ENCODE results near the gene NAT14. TPM values are rescaled to one million over a fixed set of nuclear protein-coding genes. Genes with fewer than 3 reads are reported as not detected.

Gene NAT14
- total and polyA plus RNA-seq, 2 of the 8 experiments (the other 6 are each of a cell fraction or from before 2014, with no cell fraction given): 47.1 to 71.2 TPM

DNA sequence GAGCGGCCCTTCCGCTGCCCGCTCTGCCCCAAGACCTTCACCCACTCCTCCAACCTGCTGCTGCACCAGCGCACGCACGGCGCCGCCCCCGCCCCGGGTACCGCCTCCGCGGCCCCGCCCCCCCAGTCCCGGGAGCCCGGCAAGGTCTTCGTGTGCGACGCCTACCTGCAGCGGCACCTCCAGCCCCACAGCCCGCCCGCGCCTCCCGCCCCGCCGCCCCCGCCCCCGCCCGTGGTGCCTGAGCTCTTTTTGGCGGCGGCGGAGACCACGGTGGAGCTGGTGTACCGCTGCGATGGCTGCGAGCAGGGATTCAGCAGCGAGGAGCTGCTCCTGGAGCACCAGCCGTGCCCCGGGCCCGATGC is 3.2 kb upstream of the NAT14 start:
- Histone ChIP-seq H2BK12ac (ENCODE audit: low read depth, low read length) (no peak overlapping the region), H3K9me3 (ENCODE audit: insufficient read depth in 2 of 2, low read depth in 1 of 2, low read length in 1 of 2) (no peaks in the 10 kb centered on the region), H2AFZ (ENCODE audit: low read length) (no peak overlapping the region), H2BK120ac (replicated peaks; ENCODE audit: low read depth, low read length) (no peak overlapping the region), H3K56ac (replicated peaks; ENCODE audit: insufficient read length, low read depth, low read length) (no peak overlapping the region), H3K23ac (ENCODE audit: insufficient read length) (no peak overlapping the region), H4K8ac (ENCODE audit: extremely low read depth, insufficient read depth, low read length) (peak overlapping the region; percentile 42; the same call in 1 of the 2 replicates), H4K20me1 (replicated peaks in 1 of 2; ENCODE audit: control insufficient read depth in 1 of 2, insufficient read depth in 2 of 2, low read length in 2 of 2) (peaks cover 0 to 5% of the 10 kb centered on the region in 2 experiments), H3K79me2 (ENCODE audit: control insufficient read depth in 1 of 2, insufficient read depth in 2 of 2, low read length in 2 of 2) (peaks cover 0 to 23% of the 10 kb centered on the region in 2 experiments; a peak in 2 of 4 replicates), H3K23me2 (ENCODE audit: low read depth, low read length) (peaks cover 10% of the 10 kb centered on the region), H2BK5ac (ENCODE audit: low read depth, low read length) (no peak overlapping the region), H2AK5ac (ENCODE audit: low read depth, low read length) (no peak overlapping the region), H3K4me3 (ENCODE audit: extremely low read depth in 1 of 4, insufficient read depth in 2 of 4, low read depth in 3 of 4, low read length in 4 of 4) (peak overlapping the region in 1 of 4 experiments; percentile 25; a peak in 1 of 8 replicates), H4K91ac (replicated peaks; ENCODE audit: insufficient read length, low read length) (no peak overlapping the region), H3K18ac (ENCODE audit: extremely low read depth, low read length) (peak overlapping the region; percentile 60; the same call in 1 of the 2 replicates), H2BK20ac (ENCODE audit: low read length) (no peak overlapping the region), H3K36me3 (ENCODE audit: control insufficient read depth in 2 of 4, insufficient read depth in 4 of 4, low read length in 3 of 4) (peaks cover 0 to 10% (median 0%) of the 10 kb centered on the region in 4 experiments; a peak in 2 of 8 replicates), H3K4me1 (replicated peaks in 1 of 4; ENCODE audit: control insufficient read depth in 3 of 4, insufficient read depth in 4 of 4, low read length in 3 of 4) (peaks cover 0 to 24% (median 16%) of the 10 kb centered on the region in 4 experiments; a peak in 6 of 7 replicates), H3K27me3 (replicated peaks in 1 of 4; ENCODE audit: control insufficient read depth in 3 of 4, extremely low read depth in 1 of 4, insufficient read depth in 3 of 4, low read length in 3 of 4) (no peaks in the 10 kb centered on the region), H3K4ac (replicated peaks; ENCODE audit: insufficient read length, low read depth, low read length) (no peak overlapping the region), H4K5ac (ENCODE audit: insufficient read length, low read depth, low read length) (no peak overlapping the region), H2BK15ac (ENCODE audit: low read length) (no peak overlapping the region), H3K27ac (ENCODE audit: low read depth, low read length) (no peak overlapping the region), H3K79me1 (ENCODE audit: low read depth, low read length) (peaks cover 13% of the 10 kb centered on the region), H3K4me2 (ENCODE audit: insufficient read depth in 1 of 2, low read depth in 2 of 2, low read length in 2 of 2) (peak overlapping the region; percentile 1 to 53; a peak in 3 of 4 replicates), H3K9ac (replicated peaks in 1 of 4; ENCODE audit: extremely low read depth in 1 of 4, low read depth in 3 of 4, low read length in 3 of 4) (no peak overlapping the region), H3K14ac (ENCODE audit: insufficient read length) (no peak overlapping the region)
- WGBS, 2 experiments (ENCODE audit: extremely low coverage in 1 of 2, insufficient coverage in 1 of 2, insufficient read length in 1 of 2, insufficient replicate concordance in 2 of 2, low coverage in 1 of 2, low lambda C conversion rate in 2 of 2, missing lambda C conversion rate in 1 of 2): 20% methylated on average over 2 of the region's 40 CpGs; no CpG with 5 or more reads in 1 of the 2 experiments
- DNase-seq (ENCODE audit: low read depth in 1 of 2, low spot score in 2 of 2) (no peak), FAIRE-seq (no peak)
- CTCF ChIA-PET (ENCODE audit: partially characterized antibody): interaction anchor here (0.9 to 2.8 kb wide), 2 partner anchors 14 to 22 kb away, joined by 3 to 20 read pairs; no protein-coding TSS in a partner anchor
- POLR2A ChIA-PET (ENCODE audit: partially characterized antibody): interaction anchor here (0.6 to 4.9 kb wide), 5 partner anchors 8 to 19 kb away, joined by 3 to 27 read pairs (median 3); no protein-coding TSS in a partner anchor
- TF ChIP-seq POLR2A (IDR thresholded peaks at IDR 0.05; ENCODE audit: control extremely low read depth in 1 of 2, low read depth in 2 of 2, low read length in 2 of 2): no peak
- TF ChIP-seq TCF12 (IDR thresholded peaks at IDR 0.05; ENCODE audit: low read depth, low read length): no peak
- no peak for TF ChIP-seq CREB1 (IDR thresholded peaks at IDR 0.05)
- TF ChIP-seq, protein P1, sequence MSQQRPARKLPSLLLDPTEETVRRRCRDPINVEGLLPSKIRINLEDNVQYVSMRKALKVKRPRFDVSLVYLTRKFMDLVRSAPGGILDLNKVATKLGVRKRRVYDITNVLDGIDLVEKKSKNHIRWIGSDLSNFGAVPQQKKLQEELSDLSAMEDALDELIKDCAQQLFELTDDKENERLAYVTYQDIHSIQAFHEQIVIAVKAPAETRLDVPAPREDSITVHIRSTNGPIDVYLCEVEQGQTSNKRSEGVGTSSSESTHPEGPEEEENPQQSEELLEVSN (IDR thresholded peaks at IDR 0.05): 0 out of 2 replicates have a peak, but pooled peaks have one; percentile 7
